Ramos (cell line): ENCODE data around the gene MLEC.

Experiments
- in situ Hi-C: fragments of 300-500 bp; cut with MboI; formaldehyde crosslinking; loops from one replicate; pipeline ENCODE4 v1.14.3; 2022; ENCODE audit warnings: low sequenced_read_pairs; ENCODE audit not compliant: unreplicated experiment

MLEC gene

DNA sequence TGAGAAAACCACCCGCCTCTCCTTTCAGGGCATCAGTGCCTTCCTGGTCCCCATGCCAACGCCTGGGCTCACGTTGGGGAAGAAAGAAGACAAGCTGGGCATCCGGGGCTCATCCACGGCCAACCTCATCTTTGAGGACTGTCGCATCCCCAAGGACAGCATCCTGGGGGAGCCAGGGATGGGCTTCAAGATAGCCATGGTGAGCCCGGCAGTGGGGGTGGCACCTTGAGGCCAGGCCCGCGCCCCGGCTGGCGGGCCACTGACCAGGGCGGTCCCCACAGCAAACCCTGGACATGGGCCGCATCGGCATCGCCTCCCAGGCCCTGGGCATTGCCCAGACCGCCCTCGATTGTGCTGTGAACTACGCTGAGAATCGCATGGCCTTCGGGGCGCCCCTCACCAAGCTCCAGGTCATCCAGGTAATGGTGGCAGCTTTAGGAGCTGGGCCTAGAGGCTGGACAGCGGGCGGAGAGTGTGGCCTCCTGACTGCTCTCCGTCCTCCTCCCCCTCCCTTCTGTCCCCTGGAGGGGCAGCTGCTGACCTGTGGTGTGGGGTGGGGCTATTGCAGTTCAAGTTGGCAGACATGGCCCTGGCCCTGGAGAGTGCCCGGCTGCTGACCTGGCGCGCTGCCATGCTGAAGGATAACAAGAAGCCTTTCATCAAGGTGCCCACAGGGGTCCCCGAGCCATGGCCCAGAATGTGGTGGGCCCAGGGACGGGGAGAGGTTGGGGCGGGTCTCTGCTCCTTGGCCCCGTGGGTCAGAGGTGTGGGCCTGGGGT, 51.5 kb downstream of the MLEC start:
- in situ Hi-C loops, result no loop called here

DNA sequence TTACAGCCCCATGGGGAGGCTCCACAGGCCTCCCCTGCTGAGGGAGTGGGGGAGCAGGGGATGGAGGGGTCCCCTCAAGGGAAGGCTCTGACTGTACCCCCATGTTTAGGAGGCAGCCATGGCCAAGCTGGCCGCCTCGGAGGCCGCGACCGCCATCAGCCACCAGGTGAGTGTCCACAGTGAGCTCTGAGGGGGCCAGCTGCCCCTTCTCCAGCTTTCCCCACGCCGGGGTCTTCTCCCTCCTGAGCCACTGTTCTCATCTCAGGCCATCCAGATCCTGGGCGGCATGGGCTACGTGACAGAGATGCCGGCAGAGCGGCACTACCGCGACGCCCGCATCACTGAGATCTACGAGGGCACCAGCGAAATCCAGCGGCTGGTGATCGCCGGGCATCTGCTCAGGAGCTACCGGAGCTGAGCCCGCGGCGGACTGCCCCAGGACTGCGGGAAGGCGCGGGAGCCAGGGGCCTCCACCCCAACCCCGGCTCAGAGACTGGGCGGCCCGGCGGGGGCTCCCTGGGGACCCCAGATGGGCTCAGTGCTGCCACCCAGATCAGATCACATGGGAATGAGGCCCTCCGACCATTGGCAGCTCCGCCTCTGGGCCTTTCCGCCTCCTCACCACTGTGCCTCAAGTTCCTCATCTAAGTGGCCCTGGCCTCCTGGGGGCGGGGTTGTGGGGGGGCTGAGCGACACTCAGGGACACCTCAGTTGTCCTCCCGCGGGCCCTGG, 52.2 kb downstream of the MLEC start:
- in situ Hi-C loops, result no loop called here

- in situ Hi-C loops, result no loop called here
Measured at GRCh38 chr12:120739821-120740613, 53.1 kb downstream of the MLEC start.

- in situ Hi-C loops, result no loop called here
Measured at GRCh38 chr12:120740871-120741270, 53.9 kb downstream of the MLEC start.

- in situ Hi-C loops, result no loop called here
Measured at GRCh38 chr12:120741476-120742421, 54.8 kb downstream of the MLEC start.

DNA sequence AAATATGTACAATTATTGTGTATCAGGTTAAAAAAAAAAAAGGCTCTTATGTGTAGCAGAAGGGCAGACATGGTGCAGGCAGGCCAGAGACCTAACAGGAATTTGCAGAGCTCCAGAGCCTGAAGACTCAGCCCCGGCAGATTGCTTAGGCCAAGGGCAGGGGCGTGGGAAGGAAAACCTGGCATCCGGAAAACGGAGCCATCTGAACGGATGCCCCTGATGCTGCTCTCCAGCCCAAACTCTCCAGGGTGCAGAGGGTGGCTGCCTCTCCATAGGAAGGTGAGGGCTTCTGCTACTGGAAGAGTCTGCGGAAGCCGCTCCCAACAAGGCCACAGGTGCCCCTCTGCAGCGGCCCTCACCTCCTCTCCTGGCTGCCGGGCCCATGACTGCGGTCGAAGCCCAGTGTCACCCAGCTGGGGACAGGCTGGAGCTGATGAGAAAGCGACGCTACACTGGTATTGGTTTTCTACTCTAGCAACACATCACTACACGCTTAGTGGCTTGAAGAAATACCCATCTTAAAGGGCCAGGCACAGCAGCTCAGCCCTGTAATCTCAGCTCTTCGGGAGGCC, 58.1 kb downstream of the MLEC start:
- in situ Hi-C loops, result no loop called here

DNA sequence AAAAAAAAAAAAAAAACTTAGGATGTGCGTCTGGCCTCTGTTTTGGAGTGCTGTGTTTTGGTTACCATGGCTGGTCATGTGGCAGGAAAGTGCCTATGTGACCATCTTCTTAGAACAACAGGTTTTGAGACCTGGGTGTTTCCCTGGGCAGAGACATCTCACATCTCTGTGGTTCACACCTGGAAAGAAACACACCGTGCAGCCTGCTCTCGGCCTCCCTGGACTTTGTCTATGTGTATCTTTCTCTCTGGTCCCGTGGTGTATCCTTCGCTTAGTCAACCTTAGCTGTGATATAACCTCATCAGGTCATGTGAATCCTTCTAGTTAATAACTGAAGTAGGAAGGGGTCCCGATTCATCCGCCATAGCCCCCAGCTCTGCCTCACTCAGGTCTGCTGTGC, 61.3 kb downstream of the MLEC start:
- in situ Hi-C loops, result no loop called here

- in situ Hi-C loops, result no loop called here
Measured at GRCh38 chr12:120749256-120749655, 62.3 kb downstream of the MLEC start.

- in situ Hi-C loops, result no loop called here
Measured at GRCh38 chr12:120750806-120751205, 63.9 kb downstream of the MLEC start.

GRCh38 chr12:120751389-120751788, 64.4 kb downstream of the MLEC start:
- in situ Hi-C loops, result no loop called here
